ENCODE data around the gene DOCK2.
"Not testable (repeated sequence)": the region's sequence is repeated elsewhere in the genome, so short reads cannot be mapped to it uniquely, and the experiment has no call there.

Gene DOCK2

GRCh38 chr5:169719360-169720314 is 82.6 kb downstream of the DOCK2 start:
- no peak for DNase-seq (ENCODE audit: low read depth in 2 of 2)

GRCh38 chr5:169721771-169722170 is 84.7 kb downstream of the DOCK2 start:
- no peak for DNase-seq (ENCODE audit: low read depth in 2 of 2)

GRCh38 chr5:169723103-169723831 is 86.2 kb downstream of the DOCK2 start:
- DNase-seq (ENCODE audit: low read depth in 2 of 2): no peak

DNA sequence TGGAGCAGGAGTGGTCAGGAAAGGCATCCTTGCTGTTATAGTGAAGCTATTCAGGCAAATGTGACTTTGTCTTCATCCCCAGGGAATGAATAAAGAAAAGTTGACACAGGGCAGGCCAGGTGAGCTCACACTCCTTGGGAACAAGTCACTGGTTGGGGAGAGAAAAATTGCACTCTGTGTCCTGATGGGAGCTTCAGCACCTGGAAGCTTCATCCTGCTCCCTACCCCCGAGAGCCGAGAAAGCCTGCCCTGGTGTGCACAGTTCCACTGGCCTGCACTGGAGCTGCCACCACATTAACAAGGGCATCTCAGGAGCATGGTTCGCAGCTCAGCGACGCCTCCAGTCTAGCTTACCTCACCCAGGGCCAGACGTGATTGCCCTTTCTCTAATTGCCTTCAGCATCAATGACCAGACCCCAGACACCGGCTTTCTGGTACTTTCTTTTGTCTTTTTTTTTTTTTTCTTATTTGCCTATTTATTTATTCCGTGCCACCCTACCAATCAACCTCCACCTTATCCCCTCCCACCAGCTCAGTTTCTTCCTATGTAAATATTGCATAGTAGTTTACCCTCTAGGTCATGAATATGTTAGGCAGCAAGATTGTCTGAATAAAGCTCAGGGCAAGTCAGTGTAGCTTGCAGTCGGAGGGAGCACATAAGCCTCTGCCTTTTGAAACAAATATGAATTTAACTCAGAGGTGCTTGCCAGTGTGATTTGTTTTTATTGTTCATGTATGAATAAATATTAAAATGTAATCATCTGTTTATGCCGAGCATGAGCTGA is 87.4 kb downstream of the DOCK2 start:
- no peak for DNase-seq (ENCODE audit: low read depth in 2 of 2)

- DNase-seq (ENCODE audit: low read depth in 2 of 2): not testable (repeated sequence)
These were observed 88.6 kb downstream of the DOCK2 start for GRCh38 chr5:169725665-169726064.

- DNase-seq (ENCODE audit: low read depth in 2 of 2): no peak
These were observed 91.3 kb downstream of the DOCK2 start for GRCh38 chr5:169728418-169728817.

- DNase-seq (ENCODE audit: low read depth in 2 of 2): no peak
These were observed 94.1 kb downstream of the DOCK2 start for GRCh38 chr5:169731221-169731620.

DNA sequence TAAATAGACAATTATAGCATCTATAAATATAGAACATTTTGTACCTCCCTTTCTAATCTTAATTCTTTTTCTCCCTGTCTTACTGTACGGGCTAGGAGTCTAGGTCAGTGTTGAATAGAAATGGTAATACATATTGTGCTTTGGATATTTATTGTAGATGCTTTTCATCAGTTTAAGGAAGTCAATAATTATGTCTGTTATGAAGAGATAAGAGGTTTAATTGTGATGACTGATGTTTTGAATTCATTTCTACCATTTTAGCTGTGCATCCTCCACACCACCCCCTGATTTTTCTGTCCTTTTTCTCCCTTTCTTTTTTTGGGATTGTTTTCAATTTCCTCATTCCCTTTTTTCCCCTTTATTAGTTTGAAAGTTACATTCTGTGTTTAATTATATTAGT is 95.8 kb downstream of the DOCK2 start:
- DNase-seq (ENCODE audit: low read depth in 2 of 2): no peak

- DNase-seq (ENCODE audit: low read depth in 2 of 2): no peak
These were observed 98.8 kb downstream of the DOCK2 start for GRCh38 chr5:169735913-169736312.

DNA sequence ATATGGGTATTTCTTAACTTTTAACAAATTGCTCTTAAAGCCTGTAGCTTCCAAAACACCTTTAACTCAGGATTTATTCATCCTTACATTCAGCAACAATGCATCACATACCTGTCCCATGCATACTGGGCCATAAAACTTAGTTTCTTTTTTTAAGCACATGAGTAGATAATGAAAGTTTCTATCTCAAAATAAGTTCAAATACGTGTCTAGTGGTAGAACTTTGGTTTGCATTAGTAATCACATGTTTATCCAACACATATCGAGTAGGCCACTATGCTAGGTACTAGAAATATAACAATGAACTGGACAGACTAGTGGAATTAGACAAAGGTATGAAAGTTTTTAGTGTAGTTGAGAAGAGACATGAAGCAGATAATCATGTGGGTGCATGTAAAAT is 99.6 kb downstream of the DOCK2 start:
- no peak for DNase-seq (ENCODE audit: low read depth in 2 of 2)

DNA sequence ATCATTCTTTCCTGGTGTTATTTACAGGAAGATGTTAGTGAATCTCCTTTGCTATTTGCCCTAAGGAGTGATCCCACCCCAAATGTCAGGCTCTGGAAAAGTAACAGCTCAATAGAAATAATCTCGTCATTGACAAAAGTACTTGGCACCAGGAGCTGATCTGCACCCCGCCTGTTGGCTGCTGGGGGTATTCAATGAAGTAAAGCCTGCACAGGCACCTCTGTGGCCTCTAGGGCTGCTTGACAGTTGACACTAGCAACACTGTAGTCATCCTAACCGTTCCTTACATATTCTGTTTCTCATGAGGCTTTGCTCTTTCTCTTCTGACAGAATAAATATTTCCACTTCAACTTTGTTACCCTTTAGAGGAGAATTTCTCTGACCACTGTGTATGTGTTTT is 103.4 kb downstream of the DOCK2 start:
- no peak for DNase-seq (ENCODE audit: low read depth in 2 of 2)

- DNase-seq (ENCODE audit: low read depth in 2 of 2): no peak
These were observed 105.8 kb downstream of the DOCK2 start for GRCh38 chr5:169742771-169743296.

DNA sequence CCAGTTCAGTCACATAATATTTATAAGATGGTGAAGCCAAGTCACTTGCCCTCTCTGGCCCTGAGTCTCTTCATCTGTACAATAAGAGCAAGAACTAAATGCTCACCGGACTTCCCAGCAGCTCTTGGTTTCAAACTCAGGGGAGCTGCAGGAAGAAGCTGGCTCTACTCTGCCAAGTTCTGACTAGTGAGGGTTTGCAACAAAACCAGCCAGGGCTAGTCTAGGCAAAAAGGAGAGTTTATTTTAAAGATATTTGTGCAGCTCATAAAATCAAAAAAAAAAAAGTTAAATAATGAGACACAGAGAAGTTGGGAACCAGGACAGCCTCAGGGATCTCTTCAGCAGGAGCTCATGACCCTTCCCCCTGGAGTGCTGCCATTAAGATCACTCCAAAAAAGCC is 107.3 kb downstream of the DOCK2 start:
- no peak for DNase-seq (ENCODE audit: low read depth in 2 of 2)

DNA sequence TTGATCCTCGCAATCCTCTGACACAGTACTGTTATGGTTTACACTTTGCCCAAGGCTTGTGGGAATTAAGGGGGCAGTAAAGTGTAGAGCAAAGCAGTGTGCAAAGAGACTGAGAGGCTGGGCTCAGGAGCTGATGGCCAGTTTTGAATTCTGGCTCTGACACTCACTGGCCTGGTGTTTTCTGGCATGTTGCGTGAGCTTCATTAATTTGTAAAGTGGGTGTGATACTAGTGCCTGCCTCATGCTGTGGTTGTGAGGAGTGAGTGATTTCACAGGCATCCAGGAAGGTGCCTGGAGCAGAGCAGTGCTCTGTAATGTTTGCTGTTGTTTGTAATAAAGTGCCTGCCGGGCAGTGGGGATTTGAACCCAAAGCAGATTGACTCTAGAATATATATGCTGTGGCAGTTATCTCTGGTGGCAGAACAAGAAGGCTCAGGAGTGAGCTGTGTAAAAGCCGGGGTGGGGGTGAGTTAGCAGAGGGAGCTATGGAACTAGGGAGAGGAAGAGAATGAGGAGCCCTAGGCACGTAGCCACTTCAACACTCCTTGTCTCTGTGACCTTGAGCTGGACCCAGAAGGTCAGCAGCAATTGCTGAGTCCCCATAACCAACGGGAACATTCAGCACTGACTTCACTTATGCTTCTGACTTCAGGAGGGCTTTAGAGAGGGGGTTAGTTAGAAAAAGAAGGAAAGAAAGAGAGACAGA is 108.5 kb downstream of the DOCK2 start:
- no peak for DNase-seq (ENCODE audit: low read depth in 2 of 2)

GRCh38 chr5:169746147-169746694 is 109.1 kb downstream of the DOCK2 start:
- DNase-seq (ENCODE audit: low read depth in 2 of 2): no peak

- DNase-seq (ENCODE audit: low read depth in 2 of 2): no peak
These were observed 111.1 kb downstream of the DOCK2 start for GRCh38 chr5:169748174-169748573.

GRCh38 chr5:169749295-169749694 is 112.2 kb downstream of the DOCK2 start:
- no peak for DNase-seq (ENCODE audit: low read depth in 2 of 2)

DNA sequence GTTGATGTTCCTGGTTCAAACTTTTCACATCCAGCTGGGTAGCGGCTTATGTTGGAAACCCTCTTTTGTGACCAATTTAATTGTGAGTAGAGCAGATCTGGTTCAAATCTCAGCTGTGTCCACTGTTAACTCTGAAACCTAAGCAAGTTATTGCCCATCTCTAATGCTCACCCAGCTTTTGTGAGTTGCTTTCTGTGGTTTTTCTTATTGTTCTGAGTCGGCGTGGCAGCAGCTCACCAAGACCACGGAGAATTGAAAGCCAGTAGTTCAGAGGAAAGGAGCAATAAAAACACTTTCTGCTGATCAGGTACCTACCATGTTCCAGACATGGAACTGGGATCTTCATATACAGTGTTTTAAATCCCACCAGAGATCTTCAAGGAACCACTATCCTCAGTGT is 114.4 kb downstream of the DOCK2 start:
- no peak for DNase-seq (ENCODE audit: low read depth in 2 of 2)

- DNase-seq (ENCODE audit: low read depth in 2 of 2): not testable (repeated sequence)
These were observed 115.5 kb downstream of the DOCK2 start for GRCh38 chr5:169752566-169752965.

- no peak for DNase-seq (ENCODE audit: low read depth in 2 of 2)
These were observed 116.7 kb downstream of the DOCK2 start for GRCh38 chr5:169753795-169754194.

DNA sequence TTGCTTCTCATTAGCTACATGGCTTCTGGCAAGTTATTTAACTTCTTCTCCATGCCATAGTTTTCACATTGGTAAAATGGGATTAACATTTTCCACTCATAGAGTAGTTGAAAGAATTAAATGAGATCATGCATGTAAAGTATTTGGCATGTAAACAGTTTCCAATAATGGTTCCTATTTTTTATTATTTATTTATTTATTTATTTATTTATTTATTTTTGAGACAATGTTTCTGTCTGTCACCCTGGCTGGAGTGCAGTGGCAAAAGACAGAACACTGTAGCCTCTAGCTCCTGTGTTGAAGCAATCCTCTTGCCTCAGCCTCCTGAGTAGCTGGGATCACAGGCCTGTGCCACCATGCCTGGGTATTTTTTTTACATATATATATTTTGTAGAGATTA is 117.7 kb downstream of the DOCK2 start:
- DNase-seq (ENCODE audit: low read depth in 2 of 2): no peak
